GM12878 (cell line): ENCODE data around the gene RNASE2.

ENCODE experiments used
- SP1 ChIP-seq: IDR thresholded peaks from one replicate; pipeline ENCODE4 v1.6.1; 2011; ENCODE audit warnings: low read depth, low read length
- TF ChIP-seq, protein P1 (sequence below), 3 experiments: IDR thresholded peaks in 2 of 3; conservative IDR thresholded peaks in 1 of 3; 2 replicates each; pipeline ENCODE4 v1.5.1; 2011; ENCODE audit warnings: low read depth in 3 of 3, low read length in 3 of 3, mild to moderate bottlenecking in 3 of 3, control low read depth in 2 of 3, moderate library complexity in 2 of 3, inconsistent platforms in 1 of 3, mixed read lengths in 1 of 3; ENCODE audit not compliant: control insufficient read depth in 2 of 3, insufficient read depth in 1 of 3; ENCODE audit errors: extremely low read depth in 1 of 3

DNA sequence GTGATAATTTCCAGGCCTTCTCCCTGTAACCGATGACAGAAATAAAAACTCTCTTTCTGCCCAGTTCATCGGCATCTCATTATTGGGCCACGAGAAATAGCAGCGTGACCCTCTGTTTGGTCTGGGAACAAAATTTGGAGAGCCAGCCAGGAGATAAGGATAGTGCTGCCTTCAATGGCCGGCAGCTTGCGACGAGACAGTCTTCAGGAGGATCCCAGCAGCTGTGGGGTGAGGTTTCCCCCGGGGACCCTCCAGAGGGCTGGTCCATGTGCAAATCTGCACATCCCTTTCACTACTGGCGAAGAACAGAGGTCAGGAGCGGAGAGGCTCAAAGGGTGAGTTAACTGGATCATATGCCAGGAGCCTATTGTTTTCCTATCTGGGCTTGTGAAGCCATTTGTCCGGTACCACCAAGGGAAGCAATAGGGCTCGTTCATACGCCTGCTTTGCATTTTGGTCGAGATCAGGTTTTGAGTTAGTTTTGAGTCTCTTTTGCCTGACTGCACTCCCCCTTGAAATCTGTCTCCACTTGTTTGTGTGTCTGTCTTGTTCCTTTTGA lies 48.6 kb downstream of the RNASE2 start:
- no peak for TF ChIP-seq SP1
- TF ChIP-seq, protein P1, sequence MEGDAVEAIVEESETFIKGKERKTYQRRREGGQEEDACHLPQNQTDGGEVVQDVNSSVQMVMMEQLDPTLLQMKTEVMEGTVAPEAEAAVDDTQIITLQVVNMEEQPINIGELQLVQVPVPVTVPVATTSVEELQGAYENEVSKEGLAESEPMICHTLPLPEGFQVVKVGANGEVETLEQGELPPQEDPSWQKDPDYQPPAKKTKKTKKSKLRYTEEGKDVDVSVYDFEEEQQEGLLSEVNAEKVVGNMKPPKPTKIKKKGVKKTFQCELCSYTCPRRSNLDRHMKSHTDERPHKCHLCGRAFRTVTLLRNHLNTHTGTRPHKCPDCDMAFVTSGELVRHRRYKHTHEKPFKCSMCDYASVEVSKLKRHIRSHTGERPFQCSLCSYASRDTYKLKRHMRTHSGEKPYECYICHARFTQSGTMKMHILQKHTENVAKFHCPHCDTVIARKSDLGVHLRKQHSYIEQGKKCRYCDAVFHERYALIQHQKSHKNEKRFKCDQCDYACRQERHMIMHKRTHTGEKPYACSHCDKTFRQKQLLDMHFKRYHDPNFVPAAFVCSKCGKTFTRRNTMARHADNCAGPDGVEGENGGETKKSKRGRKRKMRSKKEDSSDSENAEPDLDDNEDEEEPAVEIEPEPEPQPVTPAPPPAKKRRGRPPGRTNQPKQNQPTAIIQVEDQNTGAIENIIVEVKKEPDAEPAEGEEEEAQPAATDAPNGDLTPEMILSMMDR (IDR thresholded peaks at IDR 0.05 in 2 of 3, conservative IDR thresholded peaks at IDR 0.05 in 1 of 3; ENCODE audit: control insufficient read depth in 2 of 3, extremely low read depth in 1 of 3, insufficient read depth in 1 of 3, low read depth in 3 of 3, low read length in 3 of 3): no peak
